NCI-H774 (cell line): ENCODE measurements around the gene PCNT.

ENCODE experiments used
- DNase-seq: peaks from one replicate; lab custom pipeline; 2025; lab: John Stamatoyannopoulos, UW

The PCNT gene

DNA sequence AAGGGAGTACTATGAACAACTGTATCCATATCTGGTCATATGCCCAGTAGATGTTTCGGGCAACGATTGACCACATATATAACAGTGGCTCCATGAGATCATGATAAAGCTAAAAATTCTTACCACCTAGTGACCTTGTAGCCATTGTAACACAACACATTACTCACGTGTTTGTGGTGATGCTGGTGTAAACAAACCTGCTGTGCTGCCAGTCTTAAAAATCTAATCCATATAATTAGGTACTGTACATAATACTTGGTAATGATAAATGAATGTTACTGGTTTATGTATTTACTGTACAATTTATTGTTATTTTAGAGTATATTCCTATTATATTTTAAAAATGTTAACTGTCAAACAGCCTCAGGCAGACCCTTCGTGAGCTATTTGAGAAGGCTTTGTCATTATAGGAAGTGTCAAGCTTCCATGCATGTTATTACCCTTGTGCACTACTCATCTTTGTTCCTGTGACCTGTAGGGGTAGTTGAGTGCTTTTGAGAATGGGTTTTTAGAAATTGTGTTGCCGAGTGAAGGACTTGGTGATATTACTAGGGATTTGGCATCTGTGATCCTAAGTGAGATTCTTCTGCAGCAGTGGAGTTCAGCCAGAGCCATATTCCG lies 158.4 kb downstream of the PCNT start:
- no peak for DNase-seq

DNA sequence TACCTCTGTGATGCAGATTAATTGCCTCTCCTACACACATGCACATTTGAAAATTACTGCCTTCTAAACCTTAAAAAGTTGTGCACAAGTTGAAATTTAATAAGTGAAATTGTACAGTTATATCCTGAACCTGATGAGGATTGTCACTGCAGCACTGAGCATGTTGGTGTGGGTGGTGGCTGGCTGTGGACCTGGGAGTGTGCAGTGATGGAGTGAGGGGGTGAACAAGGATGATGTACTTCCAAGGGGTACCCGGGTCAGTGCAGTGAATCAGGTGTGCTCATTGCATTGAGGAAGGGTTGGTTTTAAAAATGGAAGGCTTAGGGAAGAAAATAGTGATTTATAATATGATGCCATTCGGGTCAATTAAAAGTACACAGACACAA lies 158.9 kb downstream of the PCNT start:
- DNase-seq: no peak

DNA sequence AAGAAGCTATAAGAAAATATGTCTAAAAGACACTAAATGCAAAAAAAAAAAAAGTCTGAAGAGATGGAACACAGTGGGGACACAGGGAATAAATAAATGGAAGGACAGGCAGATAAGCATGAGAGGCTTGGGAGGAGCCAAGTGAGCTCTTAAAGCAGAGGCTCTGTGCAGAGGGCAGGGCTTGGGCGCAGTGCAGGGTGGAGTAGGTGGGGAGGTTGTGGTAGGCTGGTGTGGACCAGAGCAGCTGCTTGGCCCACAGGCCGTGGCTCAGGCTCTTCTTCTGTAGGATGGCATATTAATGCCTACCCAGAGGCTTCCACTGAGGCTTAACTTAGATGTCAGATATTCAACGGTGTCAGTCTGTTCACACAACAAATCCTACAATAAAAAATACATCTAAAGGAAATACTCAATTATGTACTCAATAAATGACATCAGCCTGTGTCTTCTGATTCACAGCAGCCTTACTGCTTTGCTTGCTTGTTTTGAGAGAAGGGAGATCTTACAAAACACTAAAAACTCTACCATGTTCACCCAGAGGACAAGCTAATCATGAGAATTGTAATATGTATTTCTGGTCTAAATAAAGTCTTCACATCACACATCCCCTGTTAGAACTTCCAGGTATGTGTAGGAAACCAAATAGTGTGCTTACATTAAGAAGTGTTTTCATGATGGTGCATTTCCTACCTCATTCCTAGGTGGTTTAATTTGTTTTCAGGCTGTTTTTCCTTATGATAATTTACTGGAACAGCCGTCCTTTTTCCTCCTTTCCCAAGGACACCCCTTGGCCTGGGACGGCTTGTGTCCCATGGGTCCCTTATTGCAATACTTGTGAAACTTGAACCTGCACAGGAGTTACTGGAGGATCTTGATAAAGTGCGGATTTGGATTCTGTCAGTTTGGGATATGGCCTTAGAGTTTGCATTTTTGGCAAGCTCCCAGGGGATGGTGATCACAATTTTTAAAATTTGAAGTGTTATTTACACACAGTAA lies 159.6 kb downstream of the PCNT start:
- no peak for DNase-seq

DNA sequence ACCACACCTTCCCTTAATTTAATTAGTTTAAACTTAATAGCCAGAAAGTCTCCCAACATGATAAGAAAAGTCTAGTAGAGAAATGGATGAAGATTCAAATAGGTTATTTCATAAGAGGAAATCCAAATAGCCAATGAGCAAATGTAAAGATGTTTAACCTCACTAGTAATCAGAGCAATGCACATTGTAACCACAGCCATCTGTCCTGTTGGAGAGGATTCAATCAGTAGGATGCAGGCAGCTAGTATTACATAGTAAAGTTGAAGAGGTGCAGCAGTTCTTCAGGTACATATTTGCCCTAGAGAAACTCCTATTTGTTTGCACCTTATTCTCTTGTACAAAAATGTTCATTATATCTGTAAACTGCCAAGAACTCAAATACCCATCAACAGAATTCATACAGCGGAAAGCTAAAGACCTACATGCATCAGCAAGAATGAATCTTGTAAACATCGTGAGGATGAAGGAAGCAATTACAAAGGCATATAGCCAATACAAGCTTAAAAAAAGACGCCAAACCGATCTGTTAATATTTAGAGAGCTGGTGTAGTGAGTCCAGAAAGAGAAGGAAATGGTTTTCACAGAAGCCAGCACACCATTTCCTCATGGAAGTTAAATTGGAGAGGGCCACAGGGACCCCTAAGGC lies 162.6 kb downstream of the PCNT start:
- DNase-seq: no peak

DNA sequence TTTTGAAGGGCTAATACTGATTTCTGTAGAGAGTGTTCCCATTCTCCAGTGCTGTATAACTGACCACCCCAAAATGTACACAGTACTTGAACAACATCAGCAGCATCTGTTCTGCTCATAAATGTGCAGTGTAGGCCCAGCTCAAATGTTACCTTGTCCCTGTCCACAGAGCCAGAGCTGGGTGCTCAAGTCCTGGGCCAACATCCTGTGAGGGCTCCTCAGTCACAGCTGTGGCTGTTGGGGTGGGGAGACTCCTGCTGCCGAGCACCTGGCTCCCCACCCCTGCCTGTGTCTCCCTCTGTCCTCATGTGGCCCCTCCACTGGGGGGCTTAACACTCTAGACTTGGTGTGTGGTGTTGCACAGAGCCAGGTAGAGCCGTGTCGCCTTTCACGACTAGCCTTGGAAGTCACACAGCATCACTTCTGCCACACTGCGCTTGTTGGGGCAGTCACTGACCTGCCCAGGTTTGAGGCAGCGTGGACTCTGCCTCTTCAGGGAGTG lies 165.3 kb downstream of the PCNT start:
- no peak for DNase-seq

DNA sequence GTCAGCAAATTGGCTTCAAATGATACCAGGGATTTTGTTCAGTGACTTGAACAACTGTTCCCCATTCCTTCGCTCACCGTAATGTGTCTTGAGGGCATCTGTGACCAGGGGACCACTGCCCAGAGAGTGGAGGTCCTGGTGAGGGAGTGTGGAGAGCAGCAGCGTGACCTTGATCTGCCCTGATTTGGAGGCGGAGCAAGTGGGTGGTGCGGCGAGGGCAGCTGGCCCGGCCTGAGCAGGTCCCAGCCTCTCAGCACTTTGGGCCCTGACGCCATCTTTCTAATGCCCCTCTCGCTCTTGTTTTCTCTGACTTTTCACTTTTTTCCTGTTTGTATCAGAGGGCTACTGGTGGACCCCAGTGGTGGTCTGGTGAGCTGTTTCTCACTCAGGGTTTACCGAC lies 165.8 kb downstream of the PCNT start:
- DNase-seq: no peak

DNA sequence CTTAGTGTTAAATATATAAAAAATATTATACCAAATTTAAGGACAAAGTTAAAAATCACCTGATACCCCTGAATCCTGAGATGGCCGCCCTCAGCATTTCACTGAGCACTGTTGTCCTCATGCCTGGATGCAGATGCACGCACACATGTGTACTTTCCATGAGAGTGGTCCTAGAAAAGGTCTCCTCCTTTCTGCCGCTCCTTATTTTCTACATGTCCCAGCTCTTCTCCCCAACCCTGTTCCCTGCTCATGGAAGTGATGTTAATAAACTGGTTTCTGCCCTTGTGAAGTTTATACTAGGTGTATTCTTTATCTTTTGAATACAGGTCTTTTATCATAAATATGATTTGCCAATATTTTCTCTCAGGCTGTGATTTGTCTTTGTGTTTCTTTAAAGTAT lies 167.6 kb downstream of the PCNT start:
- no peak for DNase-seq

DNA sequence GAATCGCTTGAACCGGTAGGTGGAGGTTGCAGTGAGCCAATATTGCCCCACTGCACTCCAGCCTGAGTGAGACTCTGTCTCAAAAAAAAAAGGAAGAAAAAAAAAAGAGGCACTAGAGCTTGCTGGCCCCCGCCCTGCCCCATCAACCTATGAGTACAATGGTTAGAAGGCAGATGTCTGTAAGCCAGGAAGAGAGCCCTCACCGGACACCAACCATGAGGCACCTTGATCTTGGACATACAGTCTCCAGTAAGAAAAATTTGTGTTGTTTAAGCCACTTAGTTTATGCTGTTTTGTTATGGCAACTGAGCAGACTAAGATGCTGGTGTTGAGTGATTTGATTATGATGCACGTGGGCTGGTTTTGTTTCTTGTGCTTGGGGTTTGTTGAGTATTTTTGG lies 168.9 kb downstream of the PCNT start:
- DNase-seq: no peak

DNA sequence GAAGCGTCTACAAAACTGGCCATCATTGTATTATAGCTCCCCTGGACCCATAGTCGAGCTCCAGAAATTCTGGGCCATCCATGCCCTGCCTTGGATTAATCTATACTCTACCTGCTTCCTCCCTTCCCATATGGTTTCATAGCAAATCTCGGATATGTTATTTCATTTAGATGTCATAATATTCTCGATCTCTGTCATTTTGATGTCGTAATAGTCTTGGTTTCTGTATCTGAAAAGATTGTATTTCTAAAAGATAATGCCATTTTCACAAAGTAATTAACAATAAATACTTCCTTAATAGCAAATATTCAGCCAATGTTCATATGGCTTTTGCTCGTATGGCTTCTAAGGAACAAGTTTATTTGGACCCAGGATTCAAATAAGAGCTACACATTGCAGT lies 169.9 kb downstream of the PCNT start:
- DNase-seq: no peak
